HepG2 (cell line): Measurements from ENCODE around the gene NUP85. TPM values are rescaled to one million over a fixed set of nuclear protein-coding genes. Genes with fewer than 3 reads are reported as not detected.
A peak's percentile ranks its signal among the peaks of the same experiment; 100 is the strongest.

ENCODE experiments used
- HHEX ChIP-seq: IDR thresholded peaks from 2 replicates; pipeline ENCODE4 v1.6.1; 2016; ENCODE audit warnings: control low read depth
- IRF2 ChIP-seq: IDR thresholded peaks from 2 replicates; pipeline ENCODE4 v1.6.1; 2018; ENCODE audit warnings: missing genetic modification reagents, missing compliant biosample characterization
- JUNB ChIP-seq: sonication (generic); formaldehyde crosslinking; IDR thresholded peaks from 2 replicates; pipeline ENCODE4 v1.8.0; 2022; ENCODE audit warnings: missing genetic modification reagents, mild to moderate bottlenecking, borderline replicate concordance
- KLF12 ChIP-seq: sonication (generic); formaldehyde crosslinking; IDR thresholded peaks from 2 replicates; pipeline ENCODE4 v1.4.0; 2020; ENCODE audit warnings: missing genetic modification reagents, borderline replicate concordance
- MED8 ChIP-seq: sonication (generic); formaldehyde crosslinking; IDR thresholded peaks from 2 replicates; pipeline ENCODE4 v1.8.1; 2023; ENCODE audit warnings: mild to moderate bottlenecking, missing genetic modification reagents; ENCODE audit not compliant: insufficient replicate concordance
- ONECUT2 ChIP-seq: sonication (generic); formaldehyde crosslinking; IDR thresholded peaks from 2 replicates; pipeline ENCODE4 v1.4.0; 2020; ENCODE audit warnings: missing genetic modification reagents
- RBM22 ChIP-seq: fragments of 200-400 bp; formaldehyde crosslinking; optimal IDR thresholded peaks from 2 replicates; pipeline ENCODE3; 2017; ENCODE audit warnings: mild to moderate bottlenecking, low read length, moderate library complexity
- SMARCC2 ChIP-seq: fragments of 450-650 bp; IDR thresholded peaks from 2 replicates; pipeline ENCODE4 v1.6.1; 2017; ENCODE audit warnings: antibody characterized with exemption, mild to moderate bottlenecking
- SP4 ChIP-seq: sonication (generic); formaldehyde crosslinking; IDR thresholded peaks from 2 replicates; pipeline ENCODE4 v1.8.1; 2023; ENCODE audit warnings: mild to moderate bottlenecking, missing genetic modification reagents
- SRF ChIP-seq: IDR thresholded peaks from 2 replicates; pipeline ENCODE4 v1.6.1; 2011; ENCODE audit warnings: mild to moderate bottlenecking, low read depth, low read length, moderate library complexity
- ZFP36 ChIP-seq: fragments of 150-350 bp; IDR thresholded peaks from 2 replicates; pipeline ENCODE4 v1.6.1; 2018; ENCODE audit warnings: borderline replicate concordance, low read length, low read depth; ENCODE audit not compliant: partially characterized antibody
- ZIK1 ChIP-seq: sonication (generic); formaldehyde crosslinking; IDR thresholded peaks from 2 replicates; pipeline ENCODE4 v1.5.0; 2020; ENCODE audit warnings: mild to moderate bottlenecking, low read depth, missing genetic modification reagents, borderline replicate concordance
- ZNF121 ChIP-seq: sonication (generic); formaldehyde crosslinking; IDR thresholded peaks from 2 replicates; pipeline ENCODE4 v1.5.0; 2020; ENCODE audit warnings: mild to moderate bottlenecking, missing genetic modification reagents
- ZNF558 ChIP-seq: sonication (generic); formaldehyde crosslinking; IDR thresholded peaks from 2 replicates; pipeline ENCODE4 v1.9.0; 2022; ENCODE audit warnings: mild to moderate bottlenecking, missing genetic modification reagents, borderline replicate concordance
- ZNF670 ChIP-seq: sonication (generic); formaldehyde crosslinking; IDR thresholded peaks from 2 replicates; pipeline ENCODE4 v1.8.0; 2022; ENCODE audit warnings: mild to moderate bottlenecking, missing genetic modification reagents, borderline replicate concordance
- ZNF766 ChIP-seq: sonication (generic); formaldehyde crosslinking; IDR thresholded peaks from 2 replicates; pipeline ENCODE4 v1.5.0; 2020; ENCODE audit warnings: missing genetic modification reagents, borderline replicate concordance
- ZNF83 ChIP-seq: sonication (generic); formaldehyde crosslinking; IDR thresholded peaks from 2 replicates; pipeline ENCODE4 v1.4.0; 2020; ENCODE audit warnings: missing genetic modification reagents, mild to moderate bottlenecking, borderline replicate concordance
- polyA plus RNA-seq, 8 experiments: library from polyadenylated mRNA; depleted of rRNA in 3 of 8; stranded (reverse) in 7 of 8; unstranded in 1 of 8; fragments of >200 nt; fragmentation: Illumina TruSeq in 4 of 8; extraction: Trizol in 4 of 8; gene quantifications; 2 replicates each; pipeline versions ENCODE4 v1.2.1 to v1.2.3, GENCODE V29; 2011 to 2016; ENCODE audit warnings: low read depth in 4 of 8, missing spikeins in 1 of 8, mixed read lengths in 1 of 8; ENCODE audit not compliant: insufficient read depth in 1 of 8
- total RNA-seq, 5 experiments: library from RNA; depleted of rRNA; stranded (reverse); fragments of >200 nt; fragmentation: Illumina TruSeq; extraction: Trizol; gene quantifications; 2 replicates each; pipeline ENCODE4 v1.2.3, GENCODE V29; 2016; ENCODE audit warnings: low read depth in 1 of 5
- TF ChIP-seq, protein P1 (sequence below): IDR thresholded peaks from 2 replicates; pipeline ENCODE4 v1.6.1; 2016; ENCODE audit warnings: low read depth, missing genetic modification reagents, missing compliant biosample characterization
- TF ChIP-seq, protein P2 (sequence below): sonication (generic); formaldehyde crosslinking; IDR thresholded peaks from 2 replicates; pipeline ENCODE4 v1.8.0; 2022; ENCODE audit warnings: low read depth, missing genetic modification reagents
- TF ChIP-seq, protein P3 (sequence below): sonication (generic); formaldehyde crosslinking; IDR thresholded peaks from 2 replicates; pipeline ENCODE4 v1.4.0; 2020; ENCODE audit warnings: mild to moderate bottlenecking, missing genetic modification reagents
- TF ChIP-seq, protein P4 (sequence below): sonication (generic); formaldehyde crosslinking; IDR thresholded peaks from 2 replicates; pipeline ENCODE4 v1.5.0; 2020; ENCODE audit warnings: mild to moderate bottlenecking, missing genetic modification reagents, moderate library complexity

The NUP85 gene
- total and polyA plus RNA-seq, 2 of the 13 experiments (the other 11 are each of a cell fraction or from before 2014, with no cell fraction given), result 89.1 to 124 TPM

DNA sequence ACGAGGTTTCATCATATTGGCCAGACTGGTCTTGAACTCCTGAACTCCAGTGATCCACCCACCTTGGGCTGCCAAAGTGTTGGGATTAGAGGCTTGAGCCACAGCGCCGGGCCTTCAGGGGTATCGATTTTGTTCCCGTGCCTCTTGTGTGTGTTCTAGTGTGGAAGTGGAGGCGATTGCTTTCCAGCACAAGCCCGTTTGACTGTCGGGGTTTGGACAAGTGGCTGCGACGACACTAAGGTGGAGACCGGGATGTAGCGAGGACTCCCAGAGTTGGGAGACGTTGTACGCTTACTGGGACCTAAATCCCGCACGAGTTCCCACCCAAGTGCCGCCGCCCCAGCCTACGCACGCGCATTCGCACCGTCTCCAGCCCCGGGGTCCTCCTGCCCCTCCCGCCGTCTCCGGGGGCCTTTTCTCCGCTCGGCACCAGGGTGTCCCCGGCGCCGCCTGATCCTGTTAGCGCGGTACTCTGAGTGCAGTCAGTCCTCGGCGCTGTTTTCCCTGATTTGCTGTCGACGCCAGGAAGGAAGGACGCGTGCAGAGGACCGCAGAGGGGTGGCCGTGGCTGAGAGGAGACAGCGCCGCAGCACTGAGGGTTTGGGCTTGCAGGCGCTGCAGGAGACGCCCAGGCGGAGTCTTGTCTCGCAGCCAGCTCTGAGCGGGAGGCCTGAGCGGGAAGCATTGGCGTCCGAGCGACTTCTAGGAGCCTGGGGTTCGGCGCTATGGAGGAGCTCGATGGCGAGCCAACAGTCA is at the start of gene NUP85 (continued):
- TF ChIP-seq SP4 (CRISPR knock-in tag) (peak; percentile 92), ZNF670 (CRISPR knock-in tag) (peak; percentile 99), ZNF83 (CRISPR knock-in tag) (0 out of 2 replicates have a peak, but pooled peaks have one; percentile 24), KLF12 (peak; percentile 88; the same call in 1 of the 2 replicates), JUNB (no peak), MED8 (peak; percentile 75), ZNF558 (CRISPR knock-in tag) (peak; percentile 59), SRF (0 out of 2 replicates have a peak, but pooled peaks have one; percentile 4), ONECUT2 (CRISPR knock-in tag) (peak; percentile 91), IRF2 (CRISPR knock-in tag) (peak; percentile 92), ZNF121 (CRISPR knock-in tag) (peak; percentile 1; the same call in 1 of the 2 replicates), ZFP36 (no peak), HHEX (CRISPR knock-in tag) (no peak), ZNF766 (CRISPR knock-in tag) (peak; percentile 96; the same call in 1 of the 2 replicates), ZIK1 (CRISPR knock-in tag) (peak; percentile 86), SMARCC2 (no peak), RBM22 (no peak)
- TF ChIP-seq, protein P1, sequence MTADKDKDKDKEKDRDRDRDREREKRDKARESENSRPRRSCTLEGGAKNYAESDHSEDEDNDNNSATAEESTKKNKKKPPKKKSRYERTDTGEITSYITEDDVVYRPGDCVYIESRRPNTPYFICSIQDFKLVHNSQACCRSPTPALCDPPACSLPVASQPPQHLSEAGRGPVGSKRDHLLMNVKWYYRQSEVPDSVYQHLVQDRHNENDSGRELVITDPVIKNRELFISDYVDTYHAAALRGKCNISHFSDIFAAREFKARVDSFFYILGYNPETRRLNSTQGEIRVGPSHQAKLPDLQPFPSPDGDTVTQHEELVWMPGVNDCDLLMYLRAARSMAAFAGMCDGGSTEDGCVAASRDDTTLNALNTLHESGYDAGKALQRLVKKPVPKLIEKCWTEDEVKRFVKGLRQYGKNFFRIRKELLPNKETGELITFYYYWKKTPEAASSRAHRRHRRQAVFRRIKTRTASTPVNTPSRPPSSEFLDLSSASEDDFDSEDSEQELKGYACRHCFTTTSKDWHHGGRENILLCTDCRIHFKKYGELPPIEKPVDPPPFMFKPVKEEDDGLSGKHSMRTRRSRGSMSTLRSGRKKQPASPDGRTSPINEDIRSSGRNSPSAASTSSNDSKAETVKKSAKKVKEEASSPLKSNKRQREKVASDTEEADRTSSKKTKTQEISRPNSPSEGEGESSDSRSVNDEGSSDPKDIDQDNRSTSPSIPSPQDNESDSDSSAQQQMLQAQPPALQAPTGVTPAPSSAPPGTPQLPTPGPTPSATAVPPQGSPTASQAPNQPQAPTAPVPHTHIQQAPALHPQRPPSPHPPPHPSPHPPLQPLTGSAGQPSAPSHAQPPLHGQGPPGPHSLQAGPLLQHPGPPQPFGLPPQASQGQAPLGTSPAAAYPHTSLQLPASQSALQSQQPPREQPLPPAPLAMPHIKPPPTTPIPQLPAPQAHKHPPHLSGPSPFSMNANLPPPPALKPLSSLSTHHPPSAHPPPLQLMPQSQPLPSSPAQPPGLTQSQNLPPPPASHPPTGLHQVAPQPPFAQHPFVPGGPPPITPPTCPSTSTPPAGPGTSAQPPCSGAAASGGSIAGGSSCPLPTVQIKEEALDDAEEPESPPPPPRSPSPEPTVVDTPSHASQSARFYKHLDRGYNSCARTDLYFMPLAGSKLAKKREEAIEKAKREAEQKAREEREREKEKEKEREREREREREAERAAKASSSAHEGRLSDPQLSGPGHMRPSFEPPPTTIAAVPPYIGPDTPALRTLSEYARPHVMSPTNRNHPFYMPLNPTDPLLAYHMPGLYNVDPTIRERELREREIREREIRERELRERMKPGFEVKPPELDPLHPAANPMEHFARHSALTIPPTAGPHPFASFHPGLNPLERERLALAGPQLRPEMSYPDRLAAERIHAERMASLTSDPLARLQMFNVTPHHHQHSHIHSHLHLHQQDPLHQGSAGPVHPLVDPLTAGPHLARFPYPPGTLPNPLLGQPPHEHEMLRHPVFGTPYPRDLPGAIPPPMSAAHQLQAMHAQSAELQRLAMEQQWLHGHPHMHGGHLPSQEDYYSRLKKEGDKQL (CRISPR knock-in tag), result peak; percentile 11; the same call in 1 of the 2 replicates
- TF ChIP-seq, protein P2, sequence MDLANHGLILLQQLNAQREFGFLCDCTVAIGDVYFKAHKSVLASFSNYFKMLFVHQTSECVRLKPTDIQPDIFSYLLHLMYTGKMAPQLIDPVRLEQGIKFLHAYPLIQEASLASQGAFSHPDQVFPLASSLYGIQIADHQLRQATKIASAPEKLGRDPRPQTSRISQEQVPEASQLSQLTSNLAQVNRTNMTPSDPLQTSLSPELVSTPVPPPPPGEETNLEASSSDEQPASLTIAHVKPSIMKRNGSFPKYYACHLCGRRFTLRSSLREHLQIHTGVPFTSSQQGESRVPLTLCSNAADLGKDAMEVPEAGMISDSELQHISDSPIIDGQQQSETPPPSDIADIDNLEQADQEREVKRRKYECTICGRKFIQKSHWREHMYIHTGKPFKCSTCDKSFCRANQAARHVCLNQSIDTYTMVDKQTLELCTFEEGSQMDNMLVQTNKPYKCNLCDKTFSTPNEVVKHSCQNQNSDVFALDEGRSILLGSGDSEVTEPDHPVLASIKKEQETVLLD, result no peak; the same call in 1 of the 2 replicates
- TF ChIP-seq, protein P3, sequence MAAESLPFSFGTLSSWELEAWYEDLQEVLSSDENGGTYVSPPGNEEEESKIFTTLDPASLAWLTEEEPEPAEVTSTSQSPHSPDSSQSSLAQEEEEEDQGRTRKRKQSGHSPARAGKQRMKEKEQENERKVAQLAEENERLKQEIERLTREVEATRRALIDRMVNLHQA (CRISPR knock-in tag), result no peak
- TF ChIP-seq, protein P4, sequence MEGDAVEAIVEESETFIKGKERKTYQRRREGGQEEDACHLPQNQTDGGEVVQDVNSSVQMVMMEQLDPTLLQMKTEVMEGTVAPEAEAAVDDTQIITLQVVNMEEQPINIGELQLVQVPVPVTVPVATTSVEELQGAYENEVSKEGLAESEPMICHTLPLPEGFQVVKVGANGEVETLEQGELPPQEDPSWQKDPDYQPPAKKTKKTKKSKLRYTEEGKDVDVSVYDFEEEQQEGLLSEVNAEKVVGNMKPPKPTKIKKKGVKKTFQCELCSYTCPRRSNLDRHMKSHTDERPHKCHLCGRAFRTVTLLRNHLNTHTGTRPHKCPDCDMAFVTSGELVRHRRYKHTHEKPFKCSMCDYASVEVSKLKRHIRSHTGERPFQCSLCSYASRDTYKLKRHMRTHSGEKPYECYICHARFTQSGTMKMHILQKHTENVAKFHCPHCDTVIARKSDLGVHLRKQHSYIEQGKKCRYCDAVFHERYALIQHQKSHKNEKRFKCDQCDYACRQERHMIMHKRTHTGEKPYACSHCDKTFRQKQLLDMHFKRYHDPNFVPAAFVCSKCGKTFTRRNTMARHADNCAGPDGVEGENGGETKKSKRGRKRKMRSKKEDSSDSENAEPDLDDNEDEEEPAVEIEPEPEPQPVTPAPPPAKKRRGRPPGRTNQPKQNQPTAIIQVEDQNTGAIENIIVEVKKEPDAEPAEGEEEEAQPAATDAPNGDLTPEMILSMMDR (CRISPR knock-in tag), result peak; percentile 12
